ENCODE results near the gene PYGL.

GRCh38 chr14:50859296-50859624, 85.0 kb downstream of the PYGL start:
- TF ChIP-seq YY1 (IDR thresholded peaks at IDR 0.05; ENCODE audit: insufficient read depth, insufficient read length) (no peak), SUZ12 (IDR thresholded peaks at IDR 0.05; ENCODE audit: extremely low read depth, insufficient read depth, insufficient read length) (no peak)

All from NT2/D1 (cell line).